Kidney (tissue), 14 donors: ENCODE data around the gene CEP85. TPM values are rescaled to one million over a fixed set of nuclear protein-coding genes. Genes with fewer than 3 reads are reported as not detected.

Experiments
- DNase-seq, 5 donors: peaks; one replicate each; pipeline ENCODE4 v3.0.0-alpha.2; 2013 to 2020
- FAIRE-seq: peaks from 2 replicates; lab custom pipeline; 2012; peaks lifted over from hg19 to GRCh38; lab: Jason Lieb, UNC
- H3K27ac ChIP-seq, 2 donors: one replicate each; pipeline ENCODE4 v1.7.0; 2013; ENCODE audit warnings: low read depth in 2 of 2, low read length in 2 of 2, inconsistent platforms in 1 of 2
- H3K27me3 ChIP-seq: one replicate; pipeline ENCODE4 v1.7.1; 2013; ENCODE audit warnings: low read length, inconsistent platforms; ENCODE audit not compliant: control insufficient read depth, insufficient read depth
- H3K36me3 ChIP-seq, 3 donors: one replicate each; pipeline versions ENCODE4 v1.7.0 to v1.7.1; 2013; ENCODE audit warnings: low read length in 3 of 3, control low read depth in 1 of 3, inconsistent platforms in 1 of 3; ENCODE audit not compliant: insufficient read depth in 3 of 3, control insufficient read depth in 2 of 3
- H3K4me1 ChIP-seq, 3 donors: one replicate each; pipeline versions ENCODE4 v1.7.0 to v1.7.1; 2013; ENCODE audit warnings: low read length in 3 of 3, inconsistent platforms in 1 of 3, low read depth in 1 of 3; ENCODE audit not compliant: control insufficient read depth in 2 of 3, insufficient read depth in 2 of 3
- H3K4me3 ChIP-seq, 3 donors: one replicate each; pipeline versions ENCODE4 v1.7.0 to v1.8.1; 2013; ENCODE audit warnings: low read length in 3 of 3, control low read depth in 1 of 3, inconsistent platforms in 1 of 3
- H3K9ac ChIP-seq, 3 donors: one replicate each; pipeline versions ENCODE4 v1.7.0 to v1.7.1; 2013; ENCODE audit warnings: low read length in 3 of 3, control low read depth in 1 of 3, inconsistent platforms in 1 of 3
- H3K9me3 ChIP-seq, 3 donors: one replicate each; pipeline versions ENCODE4 v1.7.0 to v1.7.1; 2013; ENCODE audit warnings: low read length in 3 of 3, control low read depth in 1 of 3, inconsistent platforms in 1 of 3; ENCODE audit not compliant: control insufficient read depth in 2 of 3, insufficient read depth in 1 of 3
- CTCF ChIP-seq: IDR thresholded peaks from 3 replicates; pipeline ENCODE4 v1.5.1; 2012; ENCODE audit warnings: mild to moderate bottlenecking, moderate library complexity, borderline replicate concordance; ENCODE audit not compliant: insufficient read depth; ENCODE audit errors: extremely low read depth
- intact Hi-C: fragments of 100-400 bp; cut with DNase I; formaldehyde crosslinking; loops from one replicate; pipeline ENCODE4 v1.11.1; 2022
- polyA plus RNA-seq: library from polyadenylated mRNA; stranded (reverse); fragments of 350-450 nt; fragmentation: Illumina TruSeq; extraction: RNeasy Lipid Tissue Mini Kit (QIAGEN cat#74804); gene quantifications from one replicate; pipeline ENCODE4 v1.2.3, GENCODE V29; 2014; ENCODE audit warnings: low read depth, low replicate concordance; ENCODE audit not compliant: insufficient read depth
- total RNA-seq: library from RNA; stranded (reverse); fragmentation: NEBNext Ultra II Directional; extraction: Animal tissue kit (Norgen Biotek cat#: 25700); gene quantifications from one replicate; pipeline ENCODE4 v1.2.1, GENCODE V29; 2021
- donor health status: control.
- donor health status: control.
- donor health status: control.
- donor health status: control.
- donor health status: control.
- donor health status: DM: yes; HTN: yes; CAD: no.
- donor health status: Normal renal cell carcinoma (clear cell type).

The CEP85 gene
- total and polyA plus RNA-seq, 2 donors from 2014 or later: 8.4 to 8.5 TPM

- no peaks in the 10 kb centered on the region for H3K27me3 ChIP-seq
- H3K36me3 ChIP-seq: peaks cover 0 to 31% (median 13%) of the 10 kb centered on the region in 3 donors
- no peak overlapping the region for H3K4me3 ChIP-seq
- FAIRE-seq (no peak), DNase-seq (no peak)
- no peaks in the 10 kb centered on the region for H3K9me3 ChIP-seq
- TF ChIP-seq CTCF: no peak
- intact Hi-C loops: no loop called here
- no peaks in the 10 kb centered on the region for H3K4me1 ChIP-seq
- H3K9ac ChIP-seq: no peak overlapping the region
- no peak overlapping the region for H3K27ac ChIP-seq
Measured at GRCh38 chr1:26259578-26259977, 25.6 kb downstream of the CEP85 start.

GRCh38 chr1:26263212-26263611 lies 29.2 kb downstream of the CEP85 start:
- no peak for DNase-seq
- H3K9ac ChIP-seq: no peak overlapping the region
- intact Hi-C loops: no loop called here
- H3K36me3 ChIP-seq: peaks cover 0 to 20% (median 7%) of the 10 kb centered on the region in 3 donors
- H3K4me1 ChIP-seq: no peaks in the 10 kb centered on the region
- no peak for FAIRE-seq
- no peak for TF ChIP-seq CTCF
- no peak overlapping the region for H3K27ac ChIP-seq
- no peaks in the 10 kb centered on the region for H3K9me3 ChIP-seq
- H3K4me3 ChIP-seq: no peak overlapping the region
- no peaks in the 10 kb centered on the region for H3K27me3 ChIP-seq

GRCh38 chr1:26265405-26265804 lies 31.4 kb downstream of the CEP85 start:
- Histone ChIP-seq H3K4me3 (no peak overlapping the region), H3K27me3 (no peaks in the 10 kb centered on the region), H3K36me3 (peaks cover 0 to 16% (median 3%) of the 10 kb centered on the region in 3 donors), H3K9ac (no peak overlapping the region), H3K4me1 (no peaks in the 10 kb centered on the region), H3K27ac (no peak overlapping the region), H3K9me3 (no peaks in the 10 kb centered on the region)
- no peak for DNase-seq
- intact Hi-C loops: no loop called here
- no peak for TF ChIP-seq CTCF
- FAIRE-seq: no peak
